K562 (cell line): Measurements from ENCODE around the gene HSPB1. TPM values are rescaled to one million over a fixed set of nuclear protein-coding genes. Genes with fewer than 3 reads are reported as not detected.

Experiments used
- ARID3A ChIP-seq: IDR thresholded peaks from 2 replicates; pipeline ENCODE4 v1.6.1; 2012; ENCODE audit warnings: low read depth, low read length, improper control_type of control experiment, borderline replicate concordance
- KHSRP ChIP-seq: fragments of 450-650 bp; IDR thresholded peaks from 2 replicates; pipeline ENCODE4 v1.6.1; 2017
- KLF16 ChIP-seq: IDR thresholded peaks from 2 replicates; pipeline ENCODE4 v1.6.1; 2016; ENCODE audit warnings: antibody characterized with exemption
- MCM7 ChIP-seq, 2 experiments: fragments of 450-650 bp; IDR thresholded peaks; 2 replicates each; pipeline ENCODE4 v1.6.1; 2016 to 2018
- POLR2A ChIP-seq: fragments of 450-650 bp; conservative IDR thresholded peaks from 2 replicates; pipeline ENCODE4 v1.6.1; 2016
- POLR2B ChIP-seq: fragments of 450-650 bp; IDR thresholded peaks from 2 replicates; pipeline ENCODE4 v1.6.1; 2018; ENCODE audit warnings: low read depth; ENCODE audit not compliant: partially characterized antibody
- SP1 ChIP-seq: sonication (generic); formaldehyde crosslinking; IDR thresholded peaks from 2 replicates; pipeline ENCODE4 v1.8.1; 2022; ENCODE audit warnings: mild to moderate bottlenecking, missing genetic modification reagents
- SRSF9 ChIP-seq: fragments of 200-400 bp; formaldehyde crosslinking; IDR thresholded peaks from 2 replicates; pipeline ENCODE4 v1.6.1; 2017; ENCODE audit warnings: low read depth, low read length, borderline replicate concordance
- YBX1 ChIP-seq: fragments of 450-650 bp; IDR thresholded peaks from 2 replicates; pipeline ENCODE4 v1.7.1; 2016; ENCODE audit warnings: mild to moderate bottlenecking
- ZNF12 ChIP-seq: sonication (generic); formaldehyde crosslinking; IDR thresholded peaks from 2 replicates; pipeline ENCODE4 v1.4.0; 2020; ENCODE audit warnings: mild to moderate bottlenecking, missing genetic modification reagents
- polyA plus RNA-seq, 8 experiments: library from polyadenylated mRNA; depleted of rRNA in 4 of 8; stranded (reverse) in 5 of 8; unstranded in 3 of 8; fragments of >200 nt; fragmentation: Nextera tagmentation in 2 of 8; fragmentation: Illumina TruSeq in 1 of 8; extraction: Ambion mirVana in 2 of 8; extraction: Trizol in 1 of 8; gene quantifications; 2 replicates each; pipeline versions ENCODE4 v1.2.1 to v1.2.3, GENCODE V29; 2011 to 2014; ENCODE audit warnings: inconsistent platforms in 1 of 8, missing spikeins in 1 of 8
- total RNA-seq, 7 experiments: library from RNA; depleted of rRNA in 6 of 7; stranded (reverse); fragments of >200 nt in 6 of 7; fragmentation: Illumina TruSeq in 2 of 7; extraction: Trizol in 2 of 7; gene quantifications; 2 replicates each; pipeline versions ENCODE4 v1.2.1 to v1.2.3, GENCODE V29; 2011 to 2021; ENCODE audit warnings: low replicate concordance in 1 of 7
- TF ChIP-seq, protein P1 (sequence below): fragments of 250-450 bp; sonication (Bioruptor Pico); IDR thresholded peaks from 2 replicates; pipeline ENCODE4 v1.8.0; 2022; ENCODE audit warnings: inconsistent platforms

The HSPB1 gene
- total and polyA plus RNA-seq, 9 of the 15 experiments (the other 6 are each of a cell fraction or from before 2014, with no cell fraction given), result 27.1 to 522 (median 138) TPM

DNA sequence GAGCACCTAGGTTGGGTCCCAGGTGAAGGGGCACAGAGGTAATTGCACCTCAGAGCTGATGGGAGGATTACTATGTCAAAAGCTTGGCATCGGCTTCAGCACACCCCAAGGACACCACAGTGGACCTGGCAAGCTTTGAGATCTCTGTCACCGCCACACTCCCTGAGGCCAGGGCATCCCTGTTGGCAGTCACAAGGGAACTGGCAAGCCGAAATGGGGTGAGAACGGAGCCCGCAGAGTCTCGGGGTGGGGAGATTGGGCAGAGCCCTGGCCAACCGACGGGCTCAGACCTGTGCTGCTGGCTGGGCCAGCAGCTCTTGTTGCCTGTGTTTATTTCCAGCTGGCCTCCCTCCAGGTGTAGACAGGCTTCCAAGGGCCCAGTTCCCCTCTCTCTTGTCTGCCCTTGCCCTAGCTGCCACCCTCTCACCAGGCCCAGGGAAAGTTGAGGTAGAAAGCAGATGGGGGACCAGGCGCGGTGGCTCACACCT is 2.5 kb downstream of the HSPB1 start (continued):
- TF ChIP-seq, protein P1, sequence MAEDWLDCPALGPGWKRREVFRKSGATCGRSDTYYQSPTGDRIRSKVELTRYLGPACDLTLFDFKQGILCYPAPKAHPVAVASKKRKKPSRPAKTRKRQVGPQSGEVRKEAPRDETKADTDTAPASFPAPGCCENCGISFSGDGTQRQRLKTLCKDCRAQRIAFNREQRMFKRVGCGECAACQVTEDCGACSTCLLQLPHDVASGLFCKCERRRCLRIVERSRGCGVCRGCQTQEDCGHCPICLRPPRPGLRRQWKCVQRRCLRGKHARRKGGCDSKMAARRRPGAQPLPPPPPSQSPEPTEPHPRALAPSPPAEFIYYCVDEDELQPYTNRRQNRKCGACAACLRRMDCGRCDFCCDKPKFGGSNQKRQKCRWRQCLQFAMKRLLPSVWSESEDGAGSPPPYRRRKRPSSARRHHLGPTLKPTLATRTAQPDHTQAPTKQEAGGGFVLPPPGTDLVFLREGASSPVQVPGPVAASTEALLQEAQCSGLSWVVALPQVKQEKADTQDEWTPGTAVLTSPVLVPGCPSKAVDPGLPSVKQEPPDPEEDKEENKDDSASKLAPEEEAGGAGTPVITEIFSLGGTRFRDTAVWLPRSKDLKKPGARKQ, result no peak
- TF ChIP-seq POLR2B (peak; percentile 36), SP1 (no peak), ARID3A (no peak), MCM7 (IDR thresholded peaks at IDR 0.05) (no peak), YBX1 (no peak), KLF16 (no peak), SRSF9 (no peak), KHSRP (no peak), POLR2A (peak; percentile 24; the same call in 1 of the 2 replicates), ZNF12 (CRISPR knock-in tag) (no peak)
